Bronchial epithelial cell (primary cell): ENCODE data around the gene FHDC1. TPM values are rescaled to one million over a fixed set of nuclear protein-coding genes. Genes with fewer than 3 reads are reported as not detected.

Experiments
- DNase-seq: peaks from one replicate; pipeline ENCODE4 v3.0.0-alpha.2; 2010; ENCODE audit warnings: low read depth
- FAIRE-seq: peaks from 2 replicates; lab custom pipeline; 2011; peaks lifted over from hg19 to GRCh38; lab: Jason Lieb, UNC
- H3K27me3 ChIP-seq: 2 replicates; pipeline ENCODE4 v1.5.1; 2011; ENCODE audit warnings: low read length; ENCODE audit not compliant: control insufficient read depth, insufficient read depth
- H3K36me3 ChIP-seq: 2 replicates; pipeline ENCODE4 v1.5.1; 2011; ENCODE audit warnings: low read length; ENCODE audit not compliant: control insufficient read depth, insufficient read depth
- H3K4me3 ChIP-seq: 2 replicates; pipeline ENCODE4 v1.5.1; 2011; ENCODE audit warnings: mild to moderate bottlenecking, low read depth, low read length, control low read depth
- CTCF ChIP-seq: IDR thresholded peaks from 2 replicates; pipeline ENCODE4 v1.5.1; 2011; ENCODE audit warnings: mild to moderate bottlenecking, moderate library complexity, low read length, control low read depth, inconsistent platforms; ENCODE audit not compliant: insufficient read depth, severe bottlenecking
- total RNA-seq: library from RNA; depleted of rRNA; stranded (reverse); fragments of >200 nt; gene quantifications from 2 replicates; pipeline ENCODE4 v1.2.1, GENCODE V29; 2014

The FHDC1 gene
- total RNA-seq, 1 donor from 2014 or later: 0.53 TPM

- H3K36me3 ChIP-seq: no peaks in the 10 kb centered on the region
- no peaks in the 10 kb centered on the region for H3K27me3 ChIP-seq
- no peak for FAIRE-seq
- no peak for TF ChIP-seq CTCF
- no peak overlapping the region for H3K4me3 ChIP-seq
- DNase-seq: peak; percentile 57
These were observed 60.0 kb downstream of the FHDC1 start for GRCh38 chr4:152996111-152996571.

GRCh38 chr4:152996672-152997071 lies 60.5 kb downstream of the FHDC1 start:
- Histone ChIP-seq H3K4me3 (no peak overlapping the region), H3K36me3 (no peaks in the 10 kb centered on the region), H3K27me3 (no peaks in the 10 kb centered on the region)
- DNase-seq (no peak), FAIRE-seq (no peak)
- no peak for TF ChIP-seq CTCF

GRCh38 chr4:152997288-152997687 lies 61.2 kb downstream of the FHDC1 start:
- Histone ChIP-seq H3K4me3 (no peak overlapping the region), H3K36me3 (no peaks in the 10 kb centered on the region), H3K27me3 (no peaks in the 10 kb centered on the region)
- FAIRE-seq (no peak), DNase-seq (no peak)
- no peak for TF ChIP-seq CTCF

- Histone ChIP-seq H3K4me3 (no peak overlapping the region), H3K27me3 (no peaks in the 10 kb centered on the region), H3K36me3 (no peaks in the 10 kb centered on the region)
- peak; percentile 99 for DNase-seq
- FAIRE-seq: peak; percentile 100
- TF ChIP-seq CTCF: no peak
These were observed 61.8 kb downstream of the FHDC1 start for GRCh38 chr4:152997771-152998487.

- DNase-seq: no peak
- H3K4me3 ChIP-seq: no peak overlapping the region
- no peak for FAIRE-seq
- H3K27me3 ChIP-seq: no peaks in the 10 kb centered on the region
- H3K36me3 ChIP-seq: no peaks in the 10 kb centered on the region
- TF ChIP-seq CTCF: no peak
These were observed 62.7 kb downstream of the FHDC1 start for GRCh38 chr4:152998861-152999260.
